GM18526 (cell line): ENCODE data around the gene PARD3.

ENCODE experiments used
- POLR2A ChIP-seq: IDR thresholded peaks from 3 replicates; pipeline ENCODE4 v1.6.1; 2011; ENCODE audit not compliant: insufficient read length; ENCODE audit errors: extremely low read depth

PARD3 gene

DNA sequence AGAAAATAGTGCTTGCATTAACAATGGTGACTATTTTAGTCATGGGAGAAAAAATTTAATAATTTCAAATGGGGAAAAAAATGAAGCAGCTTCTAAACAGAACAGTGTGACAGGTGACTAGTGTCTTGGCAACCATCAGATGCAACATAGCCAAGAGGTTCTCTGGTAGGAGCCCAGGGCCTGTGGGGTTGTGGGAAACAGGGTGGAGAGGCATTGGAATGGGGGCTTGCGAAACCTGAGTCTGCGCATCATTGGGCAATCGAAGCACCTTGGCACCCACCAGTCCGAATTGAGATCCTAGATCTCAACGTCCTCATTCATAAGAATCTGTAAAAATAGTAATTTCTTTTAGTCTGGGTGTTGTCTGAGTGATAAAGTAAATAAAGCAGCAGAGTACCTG is 19.2 kb upstream of the PARD3 start:
- no peak for TF ChIP-seq POLR2A

DNA sequence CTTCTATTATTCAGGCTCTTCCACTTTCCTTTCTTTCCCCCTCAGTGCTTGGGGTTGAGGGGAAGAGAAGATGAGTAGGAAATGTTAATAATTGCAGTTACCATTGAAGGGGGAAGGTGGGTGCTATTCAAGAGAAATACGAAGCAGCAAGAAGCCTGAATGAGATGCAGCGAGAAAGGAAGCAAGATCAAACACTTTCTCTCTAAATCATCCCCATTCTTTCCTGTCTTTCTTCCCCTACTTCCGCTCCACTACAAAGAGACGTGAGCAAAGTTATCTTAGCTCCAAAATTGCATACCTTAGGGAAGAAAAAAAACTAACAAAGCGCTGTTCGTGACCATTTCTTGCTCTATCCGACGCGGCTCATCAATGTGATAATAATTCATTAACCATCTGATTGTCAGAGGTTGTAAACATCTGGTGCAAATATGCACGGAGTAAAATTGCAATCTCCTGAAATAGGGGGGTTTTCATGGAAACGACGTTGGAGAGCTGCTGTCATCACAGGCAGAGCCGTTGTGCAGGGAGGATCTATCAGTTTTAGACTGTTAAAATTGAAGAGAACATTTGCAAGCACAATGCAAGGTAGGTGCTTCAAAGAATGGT is 15.2 kb upstream of the PARD3 start:
- TF ChIP-seq POLR2A = no peak

DNA sequence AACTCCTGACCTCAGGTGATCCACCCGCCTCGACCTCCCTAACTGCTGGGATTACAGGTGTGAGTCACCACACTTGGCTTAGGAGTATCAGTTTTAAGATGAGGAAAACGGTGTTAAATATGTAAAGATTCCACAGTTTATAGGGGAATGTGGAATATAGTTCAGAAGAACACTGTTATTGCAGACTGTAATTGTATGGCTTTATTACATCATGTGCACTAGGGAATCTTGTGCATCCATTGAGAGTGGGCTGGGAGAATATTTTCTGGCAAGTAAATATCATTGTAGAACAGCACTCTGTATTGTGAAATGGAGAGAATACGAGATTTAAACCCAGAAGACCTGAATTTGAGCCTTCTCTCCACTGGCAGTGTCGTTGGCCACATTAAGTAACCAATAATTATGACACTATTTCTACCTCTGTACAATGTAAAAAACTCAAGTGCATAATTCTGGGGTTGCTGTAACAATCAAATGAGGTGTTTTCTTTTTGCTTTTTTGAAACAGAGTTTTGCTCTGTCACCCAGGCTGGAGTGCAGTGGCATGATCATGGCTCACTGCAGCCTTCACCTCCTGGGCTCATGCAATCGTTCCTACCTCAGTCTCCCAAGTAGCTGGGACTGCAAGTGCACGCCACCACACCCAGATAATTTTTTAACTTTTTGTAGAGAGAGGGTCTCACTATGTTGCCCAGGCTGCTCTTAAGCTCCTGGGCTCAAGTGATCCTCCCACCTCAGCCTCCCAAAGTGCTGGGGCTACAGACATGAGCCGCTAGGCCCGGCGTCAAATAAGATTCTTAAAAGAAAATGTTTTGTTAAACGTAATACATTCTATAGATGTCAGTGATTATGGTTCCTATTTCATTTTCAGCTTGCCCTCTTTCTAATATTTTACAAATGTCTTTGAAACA is 12.0 kb upstream of the PARD3 start:
- no peak for TF ChIP-seq POLR2A

DNA sequence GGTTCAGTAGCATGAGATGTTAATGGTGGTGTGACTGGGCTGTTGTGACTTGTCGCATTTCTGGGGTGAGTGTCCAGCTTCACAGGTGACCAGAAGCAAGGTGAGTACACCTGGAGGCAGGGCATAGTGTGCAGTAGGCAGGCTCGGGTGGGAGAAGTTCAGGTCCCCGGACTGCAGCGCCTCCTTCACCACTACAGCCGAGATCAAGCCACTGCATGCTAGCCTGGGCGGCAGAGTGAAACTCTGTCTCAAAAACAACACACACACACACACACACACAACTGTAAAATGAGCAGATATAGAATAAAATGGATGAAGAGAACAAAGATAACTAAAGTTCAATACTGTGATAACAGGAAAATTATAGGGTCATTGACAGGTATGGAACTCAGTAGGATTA is 11.1 kb upstream of the PARD3 start:
- no peak for TF ChIP-seq POLR2A

DNA sequence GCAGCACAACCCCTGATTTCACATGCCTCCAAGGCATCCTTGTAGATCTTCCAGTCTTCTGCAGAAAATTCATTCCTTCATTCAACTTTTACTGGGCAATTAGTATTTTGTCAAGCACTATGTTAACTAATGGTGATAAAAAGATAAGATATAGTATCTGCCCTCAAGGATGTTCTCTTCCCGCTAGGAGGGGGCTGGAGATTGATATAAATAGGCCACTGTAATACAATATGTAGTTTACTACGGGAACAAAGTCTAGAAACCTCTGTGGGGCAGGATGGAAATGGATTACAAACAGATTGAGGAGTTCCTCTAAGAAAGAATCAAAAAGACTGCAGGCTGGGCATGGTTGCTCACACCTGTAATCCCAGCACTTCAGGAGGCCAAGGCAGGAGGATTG is 10.3 kb upstream of the PARD3 start:
- no peak for TF ChIP-seq POLR2A

- TF ChIP-seq POLR2A = no peak
Observed at GRCh38 chr10:34824870-34825269, 9.8 kb upstream of the PARD3 start.

DNA sequence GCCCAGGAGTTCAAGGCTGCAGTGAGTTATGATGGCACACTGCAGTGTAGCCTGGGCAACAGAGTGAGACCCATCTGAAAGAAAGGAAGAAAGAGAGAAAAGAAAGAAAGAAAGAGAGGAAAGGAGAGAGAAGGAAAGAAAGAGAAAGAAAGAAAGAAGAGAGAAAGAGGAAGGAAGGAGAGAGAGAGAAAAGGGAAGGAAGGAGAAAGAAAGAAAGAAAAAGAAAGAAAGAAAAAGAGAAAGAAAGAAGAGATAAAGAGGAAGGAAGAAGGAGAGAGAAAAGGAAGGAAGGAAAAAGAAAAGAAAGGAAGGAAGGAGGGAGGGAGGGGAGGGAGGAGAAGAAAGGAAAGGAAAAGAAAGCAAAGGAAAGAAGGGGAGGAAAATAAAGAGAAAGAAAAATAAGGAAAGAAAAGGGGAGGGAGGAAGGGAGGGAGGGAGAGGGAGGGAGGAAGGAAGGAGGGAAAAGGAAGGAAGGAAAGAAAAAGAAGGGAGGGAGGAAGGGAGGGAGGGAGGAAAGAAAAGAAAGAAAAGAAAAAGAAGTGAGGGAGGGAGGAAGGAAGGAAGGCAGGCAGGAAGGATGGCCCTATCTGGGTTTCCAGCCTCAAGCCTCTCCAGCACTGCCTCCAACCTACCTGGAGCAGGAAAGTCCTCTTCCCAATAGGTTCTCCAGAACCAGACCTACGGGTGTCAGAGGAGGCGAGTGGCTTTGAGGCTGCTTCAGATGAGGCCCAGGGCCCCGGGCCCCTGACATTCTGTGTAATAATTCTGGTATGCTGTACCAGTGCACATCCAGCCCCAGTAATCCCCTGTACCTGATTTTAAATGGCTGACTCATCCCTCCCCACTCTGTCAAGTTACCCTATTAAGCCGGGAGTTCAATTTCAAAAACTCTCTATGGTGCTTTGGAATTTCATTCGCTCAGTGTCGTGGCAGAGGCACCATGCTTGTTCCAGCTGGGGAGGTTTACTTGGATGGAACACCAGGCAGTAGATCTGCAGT is 6.8 kb upstream of the PARD3 start:
- TF ChIP-seq POLR2A = no peak

DNA sequence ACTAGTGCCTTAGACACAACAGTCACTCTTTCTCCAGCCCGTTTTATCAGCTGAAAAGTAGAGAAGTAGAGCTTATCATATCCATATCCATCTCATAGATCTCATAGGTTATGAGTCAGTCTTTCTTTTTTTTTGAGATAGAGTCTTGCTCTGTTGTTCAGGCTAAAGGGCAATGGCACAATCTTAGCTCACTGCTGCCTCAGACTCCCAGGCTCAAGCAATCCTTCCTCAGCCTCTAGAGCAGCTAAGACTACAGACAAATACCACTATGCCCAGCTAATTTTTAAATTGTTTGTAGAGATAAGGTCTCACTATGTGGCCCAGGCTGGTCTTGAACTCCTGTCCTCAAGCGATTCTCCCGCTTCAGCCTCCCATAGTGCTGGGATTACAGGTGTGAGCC is 2.5 kb upstream of the PARD3 start:
- no peak for TF ChIP-seq POLR2A

DNA sequence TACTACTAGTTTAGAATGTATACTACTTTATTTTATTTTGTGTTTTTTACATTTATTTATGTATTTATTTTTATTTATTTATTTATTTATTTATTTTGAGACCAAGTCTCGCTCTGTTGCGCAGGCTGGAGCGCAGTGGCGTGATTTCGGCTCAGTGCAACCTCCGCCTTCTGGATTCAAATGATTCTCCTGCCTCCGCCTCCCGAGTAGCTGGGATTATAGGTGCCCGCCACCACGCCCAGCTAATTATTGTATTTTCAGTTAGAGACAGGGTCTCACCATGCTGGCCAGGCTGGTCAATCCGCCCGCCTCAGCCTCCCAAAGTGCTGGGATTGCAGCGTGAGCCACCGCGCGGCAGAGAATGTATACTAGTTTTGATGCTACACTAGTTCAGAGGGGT is 2.0 kb upstream of the PARD3 start:
- no peak for TF ChIP-seq POLR2A

DNA sequence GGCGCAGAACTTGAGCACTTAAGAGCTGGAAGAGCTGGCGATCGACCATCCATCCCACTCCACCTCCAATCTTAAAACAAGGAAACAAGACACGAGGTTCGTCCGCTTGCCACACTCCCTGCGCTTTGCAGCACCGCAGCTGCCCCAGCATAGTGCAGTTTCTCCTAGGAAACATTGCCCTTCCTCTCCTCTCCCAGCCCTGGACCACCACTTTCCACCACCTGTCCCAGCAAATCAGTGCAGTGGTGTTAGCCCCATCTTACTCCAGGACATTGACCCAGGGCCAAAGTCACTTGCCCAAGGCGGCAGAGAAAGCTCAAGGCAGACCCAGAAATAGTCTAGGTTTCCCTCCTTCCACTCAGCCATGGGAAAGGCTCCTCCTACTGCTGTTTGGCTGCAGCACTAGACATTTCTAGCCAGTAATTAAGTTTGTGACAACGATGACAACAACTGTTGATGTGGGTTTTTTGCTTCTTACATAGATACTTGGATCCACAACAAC is 1.5 kb upstream of the PARD3 start:
- no peak for TF ChIP-seq POLR2A

DNA sequence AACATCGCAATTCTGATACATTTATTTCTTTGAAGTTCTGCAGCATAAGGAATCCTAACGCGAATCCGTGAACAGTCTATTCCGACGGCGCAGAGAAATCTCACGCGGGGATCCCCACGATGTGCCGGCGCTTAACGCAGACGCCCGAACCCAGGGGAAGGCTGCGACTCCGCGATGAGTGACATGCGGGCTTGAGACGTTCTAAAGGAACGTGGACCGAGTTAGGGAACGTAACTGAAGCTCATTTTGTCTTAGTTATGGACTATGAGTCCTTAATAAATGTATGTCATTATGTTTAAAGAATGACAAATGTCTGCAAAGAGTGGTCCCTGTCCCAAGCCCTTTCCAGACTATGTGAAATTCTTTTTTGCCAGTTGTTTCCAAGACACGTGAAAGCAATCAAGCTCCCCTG is 995 bp upstream of the PARD3 start:
- TF ChIP-seq POLR2A = no peak

- no peak for TF ChIP-seq POLR2A
Observed at GRCh38 chr10:34814913-34815184, 247 bp downstream of the PARD3 start.

DNA sequence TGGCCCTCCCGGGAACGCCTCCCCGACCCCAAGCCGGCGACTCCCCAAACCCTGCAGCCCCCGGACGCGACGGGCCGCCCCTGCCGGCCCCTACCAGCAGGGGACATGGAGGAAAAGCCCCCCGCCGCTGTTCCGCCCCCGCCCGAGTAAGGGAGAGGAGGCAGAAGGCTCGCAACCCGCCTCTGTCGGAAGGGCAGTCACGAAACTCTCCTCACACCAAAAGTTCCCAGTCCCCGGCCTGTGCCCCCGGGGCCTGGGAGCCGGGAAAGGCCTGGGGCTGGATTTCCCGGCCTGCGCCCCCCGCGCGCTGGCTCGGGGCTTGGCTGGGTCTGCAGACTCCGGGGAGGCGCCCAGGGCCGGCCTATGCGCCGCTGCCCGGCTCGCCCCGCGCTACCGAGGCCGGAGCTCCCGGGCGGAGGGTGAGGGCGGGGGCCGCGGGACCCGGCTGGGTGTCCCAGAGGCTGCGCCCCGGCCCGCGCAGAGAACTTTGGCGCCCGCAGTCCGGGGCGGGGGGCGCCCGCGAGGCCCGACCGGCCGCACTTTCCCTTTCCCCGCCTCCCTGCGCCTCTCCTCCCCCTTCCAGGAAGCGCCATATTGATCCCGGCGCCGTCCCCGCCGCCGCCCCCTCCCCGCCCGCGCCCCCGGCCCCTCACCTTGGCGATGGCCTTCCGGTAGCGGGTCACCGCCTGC is 728 bp downstream of the PARD3 start:
- no peak for TF ChIP-seq POLR2A

- TF ChIP-seq POLR2A = no peak
Observed at GRCh38 chr10:34813626-34814222, 1.4 kb downstream of the PARD3 start.

GRCh38 chr10:34812771-34813170 is 2.3 kb downstream of the PARD3 start:
- TF ChIP-seq POLR2A = no peak

GRCh38 chr10:34811968-34812514 is 3.1 kb downstream of the PARD3 start:
- no peak for TF ChIP-seq POLR2A
